Measurements from ENCODE around the gene PKM. TPM values are rescaled to one million over a fixed set of nuclear protein-coding genes. Genes with fewer than 3 reads are reported as not detected.

PKM gene
- total RNA-seq, 4 donors from 2014 or later: 343 to 646 (median 543) TPM

DNA sequence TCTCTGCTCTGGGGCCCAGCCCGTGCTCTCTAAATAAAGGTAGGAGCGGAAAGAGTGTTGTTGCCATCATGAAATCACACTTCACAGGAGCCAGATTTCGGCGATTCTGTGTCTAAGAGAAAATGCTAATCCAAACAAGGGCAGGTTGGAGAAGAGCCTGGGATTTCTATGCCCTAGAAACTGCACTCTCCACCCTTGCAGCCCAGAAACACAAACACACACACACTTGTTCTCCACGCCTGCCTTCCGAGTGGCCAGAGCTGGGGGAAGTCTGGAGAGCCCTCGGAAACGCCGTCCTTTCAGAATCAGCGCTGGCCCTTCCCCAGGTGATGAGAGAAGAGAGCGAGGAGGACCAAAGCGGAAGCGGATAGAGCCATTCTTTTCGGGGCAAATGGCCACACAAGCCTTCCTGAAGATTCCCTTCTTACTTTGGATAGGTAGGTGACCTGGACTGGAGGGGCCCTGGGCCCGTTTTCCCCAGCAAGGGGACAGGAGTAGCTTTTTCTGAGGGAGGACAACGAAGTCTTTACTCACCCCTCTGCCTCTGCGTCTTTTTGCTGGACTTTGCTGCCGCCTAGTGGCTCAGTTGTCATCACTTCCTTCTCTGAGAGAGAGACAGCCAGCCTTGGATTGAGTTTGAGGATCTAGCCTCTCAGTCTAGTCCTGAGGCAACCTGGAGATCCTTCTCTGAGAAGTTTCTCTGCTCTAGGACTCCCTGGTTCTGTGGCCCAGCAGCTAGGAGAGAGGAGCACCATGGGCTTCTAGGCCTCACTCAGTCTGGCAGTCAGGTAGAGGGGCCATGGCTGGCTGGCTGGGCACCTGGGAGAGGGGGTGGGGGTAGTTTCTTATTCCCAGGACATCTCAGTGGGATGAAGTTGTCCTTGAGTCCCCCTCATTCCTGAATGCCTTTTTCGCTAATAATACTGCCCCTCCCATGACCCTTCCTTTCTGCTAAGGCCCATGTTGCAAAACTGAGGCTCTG is 75.1 kb downstream of the PKM start:
- ATAC-seq: peak; percentile 90
- TF ChIP-seq POLR2AphosphoS5 (IDR thresholded peaks at IDR 0.05) (no peak), EP300 (IDR thresholded peaks at IDR 0.05) (no peak), CTCF (IDR thresholded peaks at IDR 0.05) (peak; percentile 71 to 93 (median 88)), POLR2A (IDR thresholded peaks at IDR 0.05) (no peak)
- no peaks in the 10 kb centered on the region for H3K27me3 ChIP-seq
- H3K27ac ChIP-seq: peak overlapping the region; percentile 86 to 92 (median 88)
- peak overlapping the region; percentile 57 to 61 for H3K4me3 ChIP-seq
- H3K36me3 ChIP-seq: no peaks in the 10 kb centered on the region
- H3K4me1 ChIP-seq: peaks cover 0 to 43% (median 6%) of the 10 kb centered on the region in 3 donors
- H3K9me3 ChIP-seq: no peaks in the 10 kb centered on the region
- 1 to 3% methylated on average over 14 to 15 of the region's 19 CpGs for WGBS, 2 donors (ENCODE audit: low coverage in 1 of 2)

- no peaks in the 10 kb centered on the region for H3K36me3 ChIP-seq
- peaks cover 0 to 43% (median 6%) of the 10 kb centered on the region in 3 donors for H3K4me1 ChIP-seq
- H3K27ac ChIP-seq: peak overlapping the region; percentile 86 to 92 (median 88)
- peak overlapping the region; percentile 57 to 61 for H3K4me3 ChIP-seq
- no peaks in the 10 kb centered on the region for H3K9me3 ChIP-seq
- peak; percentile 79 for ATAC-seq
- H3K27me3 ChIP-seq: no peaks in the 10 kb centered on the region
- TF ChIP-seq POLR2A (IDR thresholded peaks at IDR 0.05) (no peak), POLR2AphosphoS5 (IDR thresholded peaks at IDR 0.05) (peak; percentile 98)
- 13 to 17% methylated on average over 5 to 7 of the region's 14 CpGs for WGBS, 2 donors (ENCODE audit: low coverage in 1 of 2)
Observed at GRCh38 chr15:72155003-72155621, 75.9 kb downstream of the PKM start.

DNA sequence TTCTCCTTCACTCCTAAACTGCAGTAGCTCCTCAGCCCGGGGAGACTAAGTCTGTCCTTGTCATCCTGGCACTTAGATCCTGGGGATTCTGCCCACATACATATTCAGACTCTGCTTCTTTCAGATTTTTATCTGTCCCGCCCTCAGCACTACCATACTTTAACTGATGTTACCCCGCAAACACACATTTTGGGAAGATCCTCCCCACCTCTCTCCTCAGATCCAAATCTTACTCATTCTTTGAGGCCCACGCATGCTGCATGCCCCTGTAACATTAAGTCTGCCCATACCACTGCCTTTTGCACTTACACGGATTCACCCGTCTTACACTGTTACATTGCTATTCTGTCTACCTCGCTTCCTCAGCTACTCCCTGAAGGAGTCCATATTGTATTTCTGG is 76.7 kb downstream of the PKM start:
- Histone ChIP-seq H3K27me3 (no peaks in the 10 kb centered on the region), H3K9me3 (no peaks in the 10 kb centered on the region), H3K4me3 (no peak overlapping the region), H3K4me1 (peaks cover 0 to 43% (median 6%) of the 10 kb centered on the region in 3 donors), H3K27ac (peak overlapping the region; percentile 86 to 92 (median 88)), H3K36me3 (no peaks in the 10 kb centered on the region)
- TF ChIP-seq CTCF (IDR thresholded peaks at IDR 0.05): no peak
- no peak for TF ChIP-seq EP300 (IDR thresholded peaks at IDR 0.05)
- no peak for TF ChIP-seq POLR2AphosphoS5 (IDR thresholded peaks at IDR 0.05)
- TF ChIP-seq POLR2A (IDR thresholded peaks at IDR 0.05): no peak
- no peak for ATAC-seq
- 92 to 94% methylated on average over 2 to 7 of the region's 7 CpGs for WGBS, 2 donors (ENCODE audit: low coverage in 1 of 2)

- H3K36me3 ChIP-seq: no peaks in the 10 kb centered on the region
- TF ChIP-seq EP300 (IDR thresholded peaks at IDR 0.05) (no peak), POLR2AphosphoS5 (IDR thresholded peaks at IDR 0.05) (peak; percentile 66)
- H3K4me3 ChIP-seq: no peak overlapping the region
- WGBS, 2 donors (ENCODE audit: low coverage in 1 of 2): 45 to 79% methylated on average over 3 to 4 of the region's 5 CpGs
- peaks cover 0 to 43% (median 6%) of the 10 kb centered on the region in 3 donors for H3K4me1 ChIP-seq
- no peak for ATAC-seq
- no peaks in the 10 kb centered on the region for H3K27me3 ChIP-seq
- no peaks in the 10 kb centered on the region for H3K9me3 ChIP-seq
- peak overlapping the region in 3 of 4 donors; percentile 86 to 92 (median 89) for H3K27ac ChIP-seq
Observed at GRCh38 chr15:72153269-72154000, 77.6 kb downstream of the PKM start.

Other genes starting within 250 kb of the PKM start
- gene MYO9A, start 113.0 kb downstream of the PKM start, total RNA-seq: 100 to 1,000 TPM in 2 of 4 donors, 10 to 100 TPM in 2; 74.5 to 118 (median 108) TPM
- gene SENP8, start 112.8 kb downstream of the PKM start, total RNA-seq: 1 to 10 TPM in 3 of 4 donors, under 1 TPM in 1; 0.92 to 2.8 (median 2.1) TPM
- under 1 TPM in 2 of 4 donors, not detected in 2; 0.39 to 0.64 TPM for gene GRAMD2A, start 33.4 kb downstream of the PKM start, total RNA-seq
- 10 to 100 TPM; 38.2 to 98.7 (median 71.4) TPM for gene PARP6, start 41.4 kb upstream of the PKM start, total RNA-seq
- 1 to 10 TPM in 3 of 4 donors, under 1 TPM in 1; 0.42 to 5.4 (median 2.9) TPM for gene CELF6, start 89.0 kb upstream of the PKM start, total RNA-seq
- 10 to 100 TPM; 46.3 to 68.5 (median 60.9) TPM for gene HEXA, start 144.8 kb upstream of the PKM start, total RNA-seq
- not detected for gene TMEM202, start 167.1 kb upstream of the PKM start, total RNA-seq
- 10 to 100 TPM; 45.4 to 65.3 (median 56.4) TPM for gene ARIH1, start 243.1 kb upstream of the PKM start, total RNA-seq

All from gastroesophageal sphincter (tissue), 4 donors.